HepG2 (cell line): ENCODE data around the gene RHOBTB3. TPM values are rescaled to one million over a fixed set of nuclear protein-coding genes. Genes with fewer than 3 reads are reported as not detected.
A peak's percentile ranks its signal among the peaks of the same experiment; 100 is the strongest.

ENCODE experiments used
- ADNP ChIP-seq: sonication (generic); formaldehyde crosslinking; IDR thresholded peaks from 2 replicates; pipeline ENCODE4 v1.4.0; 2020; ENCODE audit warnings: missing genetic modification reagents
- AGO1 ChIP-seq: fragments of 200-400 bp; formaldehyde crosslinking; IDR thresholded peaks from 2 replicates; pipeline ENCODE4 v1.6.1; 2017; ENCODE audit warnings: mild to moderate bottlenecking, low read depth, low read length, moderate library complexity; ENCODE audit not compliant: poor library complexity, severe bottlenecking
- ATF4 ChIP-seq, 2 experiments: fragments of 450-650 bp in 1 of 2; sonication (generic) in 1 of 2; formaldehyde crosslinking; IDR thresholded peaks; 2 replicates each; pipeline versions ENCODE4 v1.5.0 to v1.8.0; 2020 to 2022; ENCODE audit warnings: mild to moderate bottlenecking in 1 of 2, missing genetic modification reagents in 1 of 2
- CHD2 ChIP-seq: IDR thresholded peaks from 2 replicates; pipeline ENCODE4 v1.6.1; 2011; ENCODE audit warnings: low read depth, low read length, improper control_type of control experiment
- HDAC2 ChIP-seq: sonication (generic); formaldehyde crosslinking; IDR thresholded peaks from 2 replicates; pipeline ENCODE4 v1.4.0; 2020; ENCODE audit warnings: missing genetic modification reagents
- HES4 ChIP-seq: sonication (generic); formaldehyde crosslinking; IDR thresholded peaks from 2 replicates; pipeline ENCODE4 v1.9.0; 2021; ENCODE audit warnings: mild to moderate bottlenecking, missing genetic modification reagents, borderline replicate concordance
- HMGA1 ChIP-seq: sonication (generic); formaldehyde crosslinking; conservative IDR thresholded peaks from 2 replicates; pipeline ENCODE4 v1.4.0; 2020; ENCODE audit warnings: missing genetic modification reagents
- MED8 ChIP-seq: sonication (generic); formaldehyde crosslinking; IDR thresholded peaks from 2 replicates; pipeline ENCODE4 v1.8.1; 2023; ENCODE audit warnings: mild to moderate bottlenecking, missing genetic modification reagents; ENCODE audit not compliant: insufficient replicate concordance
- NR0B2 ChIP-seq: sonication (generic); formaldehyde crosslinking; IDR thresholded peaks from 2 replicates; pipeline ENCODE4 v1.4.0; 2020; ENCODE audit warnings: mild to moderate bottlenecking, missing genetic modification reagents
- PHF21A ChIP-seq: sonication (generic); formaldehyde crosslinking; IDR thresholded peaks from 2 replicates; pipeline ENCODE4 v1.5.0; 2020; ENCODE audit warnings: mild to moderate bottlenecking, missing genetic modification reagents
- SMC3 ChIP-seq: IDR thresholded peaks from 2 replicates; pipeline ENCODE4 v1.6.1; 2011; ENCODE audit warnings: low read length, improper control_type of control experiment
- THAP9 ChIP-seq: sonication (generic); formaldehyde crosslinking; IDR thresholded peaks from 2 replicates; pipeline ENCODE4; 2020; ENCODE audit warnings: missing genetic modification reagents, mild to moderate bottlenecking, borderline replicate concordance
- ZBTB44 ChIP-seq: sonication (generic); formaldehyde crosslinking; IDR thresholded peaks from 2 replicates; pipeline ENCODE4 v1.4.0; 2020; ENCODE audit warnings: missing genetic modification reagents
- ZNF12 ChIP-seq: sonication (generic); formaldehyde crosslinking; IDR thresholded peaks from 2 replicates; pipeline ENCODE4 v1.5.0; 2020; ENCODE audit warnings: missing genetic modification reagents
- ZNF574 ChIP-seq: sonication (generic); formaldehyde crosslinking; IDR thresholded peaks from 2 replicates; pipeline ENCODE4 v1.4.0; 2020; ENCODE audit warnings: missing genetic modification reagents
- ZNF768 ChIP-seq: sonication (generic); formaldehyde crosslinking; IDR thresholded peaks from 2 replicates; pipeline ENCODE4 v1.4.0; 2020; ENCODE audit warnings: missing genetic modification reagents
- ZNF782 ChIP-seq: sonication (generic); formaldehyde crosslinking; IDR thresholded peaks from 2 replicates; pipeline ENCODE4 v1.4.0; 2020; ENCODE audit warnings: missing genetic modification reagents, mild to moderate bottlenecking, borderline replicate concordance
- ZNF839 ChIP-seq: sonication (generic); formaldehyde crosslinking; IDR thresholded peaks from 2 replicates; pipeline ENCODE4 v1.4.0; 2020; ENCODE audit warnings: missing genetic modification reagents, mild to moderate bottlenecking, borderline replicate concordance
- ZNF850 ChIP-seq: sonication (generic); formaldehyde crosslinking; conservative IDR thresholded peaks from 2 replicates; pipeline ENCODE4 v1.9.0; 2021; ENCODE audit warnings: mild to moderate bottlenecking, missing genetic modification reagents
- polyA plus RNA-seq, 8 experiments: library from polyadenylated mRNA; depleted of rRNA in 3 of 8; stranded (reverse) in 7 of 8; unstranded in 1 of 8; fragments of >200 nt; fragmentation: Illumina TruSeq in 4 of 8; extraction: Trizol in 4 of 8; gene quantifications; 2 replicates each; pipeline versions ENCODE4 v1.2.1 to v1.2.3, GENCODE V29; 2011 to 2016; ENCODE audit warnings: low read depth in 4 of 8, missing spikeins in 1 of 8, mixed read lengths in 1 of 8; ENCODE audit not compliant: insufficient read depth in 1 of 8
- total RNA-seq, 5 experiments: library from RNA; depleted of rRNA; stranded (reverse); fragments of >200 nt; fragmentation: Illumina TruSeq; extraction: Trizol; gene quantifications; 2 replicates each; pipeline ENCODE4 v1.2.3, GENCODE V29; 2016; ENCODE audit warnings: low read depth in 1 of 5

Gene RHOBTB3
- total and polyA plus RNA-seq, 2 of the 13 experiments (the other 11 are each of a cell fraction or from before 2014, with no cell fraction given), result 31.6 to 35.4 TPM

- TF ChIP-seq ZNF850 (CRISPR knock-in tag) (no peak), MED8 (CRISPR knock-in tag) (no peak), SMC3 (no peak), ATF4 (CRISPR knock-in tag; IDR thresholded peaks at IDR 0.05) (0 out of 4 replicates have a peak, but pooled peaks of 1 of the 2 experiments have one; percentile 28), ZNF768 (CRISPR knock-in tag) (no peak), HMGA1 (no peak), THAP9 (no peak), CHD2 (no peak), PHF21A (no peak), ADNP (CRISPR knock-in tag) (no peak), NR0B2 (no peak), ZBTB44 (CRISPR knock-in tag) (no peak), ZNF839 (CRISPR knock-in tag) (no peak), ZNF574 (CRISPR knock-in tag) (no peak; the same call in 1 of the 2 replicates), HES4 (CRISPR knock-in tag) (no peak), ZNF782 (CRISPR knock-in tag) (no peak), ZNF12 (no peak), HDAC2 (CRISPR knock-in tag) (peak; percentile 50; the same call in 1 of the 2 replicates), AGO1 (no peak)
Measured at GRCh38 chr5:95822542-95823181, 91.5 kb downstream of the RHOBTB3 start, which contains the start of gene GLRX (continued).
